Astrocyte of the cerebellum (primary cell): ENCODE results near the gene EPHB3.

Source experiments
- DNase-seq: peaks from one replicate; pipeline ENCODE4 v3.0.0-alpha.2; 2011; ENCODE audit warnings: low read depth
- H3K4me3 ChIP-seq: 2 replicates; pipeline ENCODE4 v1.5.1; 2011; ENCODE audit warnings: mild to moderate bottlenecking, low read depth, low read length, moderate library complexity
- CTCF ChIP-seq: IDR thresholded peaks from 2 replicates; pipeline ENCODE4 v1.5.1; 2012; ENCODE audit warnings: low read length, low read depth, moderate library complexity, mild to moderate bottlenecking; ENCODE audit errors: missing control alignments
- in situ Hi-C: cut with HindIII; loops from 2 replicates; pipeline ENCODE4 v1.10.0; 2017; ENCODE audit warnings: low sequenced_read_pairs

Gene EPHB3

GRCh38 chr3:184556582-184557347 lies 4.8 kb upstream of the EPHB3 start:
- in situ Hi-C loops: no loop called here
- no peak for TF ChIP-seq CTCF
- no peak for DNase-seq
- no peak overlapping the region for H3K4me3 ChIP-seq

- no peak overlapping the region for H3K4me3 ChIP-seq
- in situ Hi-C loops: no loop called here
- no peak for TF ChIP-seq CTCF
- no peak for DNase-seq
Measured at GRCh38 chr3:184557348-184557950, 4.1 kb upstream of the EPHB3 start.

GRCh38 chr3:184558726-184559125 lies 2.9 kb upstream of the EPHB3 start:
- no peak for TF ChIP-seq CTCF
- in situ Hi-C loops: no loop called here
- no peak overlapping the region for H3K4me3 ChIP-seq
- DNase-seq: no peak

GRCh38 chr3:184559336-184559735 lies 2.2 kb upstream of the EPHB3 start:
- in situ Hi-C loops: no loop called here
- no peak for TF ChIP-seq CTCF
- DNase-seq: no peak
- H3K4me3 ChIP-seq: no peak overlapping the region

- TF ChIP-seq CTCF: no peak
- in situ Hi-C loops: no loop called here
- no peak for DNase-seq
- H3K4me3 ChIP-seq: no peak overlapping the region
Measured at GRCh38 chr3:184560531-184560930, 1.1 kb upstream of the EPHB3 start.

GRCh38 chr3:184561913-184562877 lies 610 bp downstream of the EPHB3 start:
- no peak for TF ChIP-seq CTCF
- peak overlapping the region; percentile 49 for H3K4me3 ChIP-seq
- DNase-seq: no peak
- in situ Hi-C loops: no loop called here
